Measurements from ENCODE around the gene GPS1.

GPS1 gene

GRCh38 chr17:82049521-82049971 lies 2.2 kb upstream of the GPS1 start:
- no peak for TF ChIP-seq CTCF (IDR thresholded peaks at IDR 0.05; ENCODE audit: low read depth, low read length)

GRCh38 chr17:82050152-82050760 lies 1.4 kb upstream of the GPS1 start:
- TF ChIP-seq CTCF (IDR thresholded peaks at IDR 0.05; ENCODE audit: low read depth, low read length) = no peak
- H3K4me3 ChIP-seq (ENCODE audit: low read depth, low read length) = peak overlapping the region; percentile 85

More at GRCh38 chr17:82049521-82049971, 2.2 kb upstream of the GPS1 start:
- H3K4me3 ChIP-seq (ENCODE audit: low read depth, low read length) = no peak overlapping the region

GRCh38 chr17:82050761-82051641 lies 697 bp upstream of the GPS1 start:
- TF ChIP-seq CTCF (IDR thresholded peaks at IDR 0.05; ENCODE audit: low read depth, low read length) = no peak
- H3K4me3 ChIP-seq (ENCODE audit: low read depth, low read length) = peak overlapping the region; percentile 85

GRCh38 chr17:82052638-82053059 lies 951 bp downstream of the GPS1 start:
- peak overlapping the region; percentile 85 for H3K4me3 ChIP-seq (ENCODE audit: low read depth, low read length)
- TF ChIP-seq CTCF (IDR thresholded peaks at IDR 0.05; ENCODE audit: low read depth, low read length) = no peak

GRCh38 chr17:82053130-82053529 lies 1.4 kb downstream of the GPS1 start:
- H3K4me3 ChIP-seq (ENCODE audit: low read depth, low read length) = peak overlapping the region; percentile 85
- no peak for TF ChIP-seq CTCF (IDR thresholded peaks at IDR 0.05; ENCODE audit: low read depth, low read length)

GRCh38 chr17:82053556-82054263 lies 2.0 kb downstream of the GPS1 start:
- TF ChIP-seq CTCF (IDR thresholded peaks at IDR 0.05; ENCODE audit: low read depth, low read length) = no peak
- H3K4me3 ChIP-seq (ENCODE audit: low read depth, low read length) = no peak overlapping the region
